ENCODE results near the gene SPTA1.

Gene SPTA1

GRCh38 chr1:158724442-158724841 lies 37.9 kb upstream of the SPTA1 start:
- DNase-seq, result no peak
- Histone ChIP-seq H3K36me3 (replicated peaks; ENCODE audit: insufficient read depth, low read length) (no peaks in the 10 kb centered on the region), H2AFZ (ENCODE audit: low read length) (no peak overlapping the region), H3K4me1 (ENCODE audit: low read length) (no peaks in the 10 kb centered on the region), H4K20me1 (ENCODE audit: insufficient read depth, low read length) (no peaks in the 10 kb centered on the region), H3F3A (ENCODE audit: insufficient read depth, low read length) (no peaks in the 10 kb centered on the region), H3K27me3 (replicated peaks; ENCODE audit: insufficient read depth, low read length) (no peaks in the 10 kb centered on the region), H3K9me2 (replicated peaks; ENCODE audit: insufficient read depth, low read length) (no peaks in the 10 kb centered on the region), H3K4me3 (ENCODE audit: low read length) (no peak overlapping the region), H3K79me2 (ENCODE audit: low read length) (no peaks in the 10 kb centered on the region), H3K27ac (ENCODE audit: low read length) (no peak overlapping the region), H3K4me2 (ENCODE audit: low read depth, low read length) (no peak overlapping the region), H3K9me3 (replicated peaks; ENCODE audit: insufficient read depth, low read length) (no peaks in the 10 kb centered on the region), H3K9ac (ENCODE audit: low read length) (no peak overlapping the region)
- TF ChIP-seq EZH2phosphoT487 (IDR thresholded peaks at IDR 0.05; ENCODE audit: low read length) (no peak), CTCF (IDR thresholded peaks at IDR 0.05; ENCODE audit: low read length) (no peak), EZH2 (optimal IDR thresholded peaks at IDR 0.05; ENCODE audit: low read depth, low read length) (no peak)

GRCh38 chr1:158720620-158721019 lies 34.1 kb upstream of the SPTA1 start, which contains the start of gene OR6K3:
Gene OR6K3 (minus strand): TSS chr1:158720720. CDS start chr1:158718115, 2,605 bp downstream.
- H3K36me3 ChIP-seq (replicated peaks; ENCODE audit: insufficient read depth, low read length), result no peaks in the 10 kb centered on the region
- H3K4me2 ChIP-seq (ENCODE audit: low read depth, low read length), result no peak within 1 kb of the TSS
- H3F3A ChIP-seq (ENCODE audit: insufficient read depth, low read length), result no peaks in the 10 kb centered on the region
- TF ChIP-seq EZH2phosphoT487 (IDR thresholded peaks at IDR 0.05; ENCODE audit: low read length) (no peak), EZH2 (optimal IDR thresholded peaks at IDR 0.05; ENCODE audit: low read depth, low read length) (no peak), CTCF (IDR thresholded peaks at IDR 0.05; ENCODE audit: low read length) (no peak)
- H3K4me3 ChIP-seq (ENCODE audit: low read length), result no peak within 1 kb of the TSS
- no peaks in the 10 kb centered on the region for H3K27me3 ChIP-seq (replicated peaks; ENCODE audit: insufficient read depth, low read length)
- DNase-seq, result no peak
- H3K9ac ChIP-seq (ENCODE audit: low read length), result no peak within 1 kb of the TSS
- H3K9me2 ChIP-seq (replicated peaks; ENCODE audit: insufficient read depth, low read length), result no peaks in the 10 kb centered on the region
- no peaks in the 10 kb centered on the region for H4K20me1 ChIP-seq (ENCODE audit: insufficient read depth, low read length)
- H3K4me1 ChIP-seq (ENCODE audit: low read length), result no peaks in the 10 kb centered on the region
- H3K27ac ChIP-seq (ENCODE audit: low read length), result no peak within 1 kb of the TSS
- no peaks in the 10 kb centered on the region for H3K9me3 ChIP-seq (replicated peaks; ENCODE audit: insufficient read depth, low read length)
- no peaks in the 10 kb centered on the region for H3K79me2 ChIP-seq (ENCODE audit: low read length)
- no peak within 1 kb of the TSS for H2AFZ ChIP-seq (ENCODE audit: low read length)

GRCh38 chr1:158719664-158720063 lies 33.1 kb upstream of the SPTA1 start:
- H3K4me2 ChIP-seq (ENCODE audit: low read depth, low read length), result no peak overlapping the region
- H3K4me1 ChIP-seq (ENCODE audit: low read length), result no peaks in the 10 kb centered on the region
- no peaks in the 10 kb centered on the region for H3K9me2 ChIP-seq (replicated peaks; ENCODE audit: insufficient read depth, low read length)
- H4K20me1 ChIP-seq (ENCODE audit: insufficient read depth, low read length), result no peaks in the 10 kb centered on the region
- TF ChIP-seq CTCF (IDR thresholded peaks at IDR 0.05; ENCODE audit: low read length) (no peak), EZH2 (optimal IDR thresholded peaks at IDR 0.05; ENCODE audit: low read depth, low read length) (no peak), EZH2phosphoT487 (IDR thresholded peaks at IDR 0.05; ENCODE audit: low read length) (no peak)
- H3K27ac ChIP-seq (ENCODE audit: low read length), result no peak overlapping the region
- no peaks in the 10 kb centered on the region for H3K36me3 ChIP-seq (replicated peaks; ENCODE audit: insufficient read depth, low read length)
- no peaks in the 10 kb centered on the region for H3K27me3 ChIP-seq (replicated peaks; ENCODE audit: insufficient read depth, low read length)
- H3K9me3 ChIP-seq (replicated peaks; ENCODE audit: insufficient read depth, low read length), result no peaks in the 10 kb centered on the region
- H3F3A ChIP-seq (ENCODE audit: insufficient read depth, low read length), result no peaks in the 10 kb centered on the region
- H3K4me3 ChIP-seq (ENCODE audit: low read length), result no peak overlapping the region
- H3K79me2 ChIP-seq (ENCODE audit: low read length), result no peaks in the 10 kb centered on the region
- H2AFZ ChIP-seq (ENCODE audit: low read length), result no peak overlapping the region
- H3K9ac ChIP-seq (ENCODE audit: low read length), result no peak overlapping the region
- no peak for DNase-seq
